Measurements from ENCODE around the gene MKS1.

Gene MKS1

GRCh38 chr17:58174871-58175270, 44.2 kb downstream of the MKS1 start:
- no peak overlapping the region for H3K4me3 ChIP-seq (ENCODE audit: low read depth, low read length)
- DNase-seq (ENCODE audit: low read depth) = no peak
- TF ChIP-seq CTCF (conservative IDR thresholded peaks at IDR 0.05; ENCODE audit: low read depth, low read length) = no peak

GRCh38 chr17:58172369-58173071, 46.5 kb downstream of the MKS1 start:
- peak; percentile 62 for DNase-seq (ENCODE audit: low read depth)
- TF ChIP-seq CTCF (conservative IDR thresholded peaks at IDR 0.05; ENCODE audit: low read depth, low read length) = peak; percentile 64
- H3K4me3 ChIP-seq (ENCODE audit: low read depth, low read length) = no peak overlapping the region

GRCh38 chr17:58170622-58171021, 48.4 kb downstream of the MKS1 start:
- no peak for TF ChIP-seq CTCF (conservative IDR thresholded peaks at IDR 0.05; ENCODE audit: low read depth, low read length)
- H3K4me3 ChIP-seq (ENCODE audit: low read depth, low read length) = no peak overlapping the region
- no peak for DNase-seq (ENCODE audit: low read depth)

- no peak within 1 kb of the TSS for H3K4me3 ChIP-seq (ENCODE audit: low read depth, low read length)
- no peak for TF ChIP-seq CTCF (conservative IDR thresholded peaks at IDR 0.05; ENCODE audit: low read depth, low read length)
- DNase-seq (ENCODE audit: low read depth) = no peak
Observed at GRCh38 chr17:58166682-58167081, 52.4 kb downstream of the MKS1 start, which contains the start of gene OR4D2. OR4D2 (plus strand) TSS chr17:58166982; CDS start chr17:58169656, 2,674 bp downstream.

GRCh38 chr17:58165981-58166380, 53.1 kb downstream of the MKS1 start:
- DNase-seq (ENCODE audit: low read depth) = peak; percentile 4
- no peak for TF ChIP-seq CTCF (conservative IDR thresholded peaks at IDR 0.05; ENCODE audit: low read depth, low read length)
- H3K4me3 ChIP-seq (ENCODE audit: low read depth, low read length) = no peak overlapping the region

- no peak overlapping the region for H3K4me3 ChIP-seq (ENCODE audit: low read depth, low read length)
- DNase-seq (ENCODE audit: low read depth) = no peak
- TF ChIP-seq CTCF (conservative IDR thresholded peaks at IDR 0.05; ENCODE audit: low read depth, low read length) = no peak
Observed at GRCh38 chr17:58161566-58161965, 57.5 kb downstream of the MKS1 start.

- no peak for TF ChIP-seq CTCF (conservative IDR thresholded peaks at IDR 0.05; ENCODE audit: low read depth, low read length)
Observed at GRCh38 chr17:58158181-58158580, 60.9 kb downstream of the MKS1 start.

More at GRCh38 chr17:58158181-58158580, 60.9 kb downstream of the MKS1 start:
- DNase-seq (ENCODE audit: low read depth) = no peak
- H3K4me3 ChIP-seq (ENCODE audit: low read depth, low read length) = no peak overlapping the region
